ENCODE data around the gene NEK7. TPM values are rescaled to one million over a fixed set of nuclear protein-coding genes. Genes with fewer than 3 reads are reported as not detected.

NEK7 gene
- total and polyA plus RNA-seq, 2 of the 8 experiments (the other 6 are each of a cell fraction or from before 2014, with no cell fraction given) = 5.1 to 10.0 TPM

DNA sequence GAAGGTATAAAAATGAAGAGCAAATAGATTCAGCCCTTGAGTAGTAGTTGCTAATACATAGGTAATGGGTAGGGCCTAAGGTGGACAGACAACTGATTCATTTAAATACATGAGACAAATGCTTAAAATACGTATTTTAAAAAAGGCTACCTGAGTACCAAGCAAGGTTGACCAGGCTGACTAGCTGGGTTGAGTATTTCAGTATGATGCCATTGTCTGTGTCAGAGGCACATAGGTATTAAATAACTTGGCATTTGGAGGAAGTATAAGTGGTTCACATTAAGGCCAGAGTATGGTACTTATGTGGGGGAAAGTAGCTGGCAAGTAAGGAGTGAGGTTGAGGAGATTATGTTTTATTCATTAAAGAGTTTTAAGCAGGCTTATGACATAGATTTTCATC, 19.4 kb downstream of the NEK7 start (continued):
- TF ChIP-seq, protein P1, sequence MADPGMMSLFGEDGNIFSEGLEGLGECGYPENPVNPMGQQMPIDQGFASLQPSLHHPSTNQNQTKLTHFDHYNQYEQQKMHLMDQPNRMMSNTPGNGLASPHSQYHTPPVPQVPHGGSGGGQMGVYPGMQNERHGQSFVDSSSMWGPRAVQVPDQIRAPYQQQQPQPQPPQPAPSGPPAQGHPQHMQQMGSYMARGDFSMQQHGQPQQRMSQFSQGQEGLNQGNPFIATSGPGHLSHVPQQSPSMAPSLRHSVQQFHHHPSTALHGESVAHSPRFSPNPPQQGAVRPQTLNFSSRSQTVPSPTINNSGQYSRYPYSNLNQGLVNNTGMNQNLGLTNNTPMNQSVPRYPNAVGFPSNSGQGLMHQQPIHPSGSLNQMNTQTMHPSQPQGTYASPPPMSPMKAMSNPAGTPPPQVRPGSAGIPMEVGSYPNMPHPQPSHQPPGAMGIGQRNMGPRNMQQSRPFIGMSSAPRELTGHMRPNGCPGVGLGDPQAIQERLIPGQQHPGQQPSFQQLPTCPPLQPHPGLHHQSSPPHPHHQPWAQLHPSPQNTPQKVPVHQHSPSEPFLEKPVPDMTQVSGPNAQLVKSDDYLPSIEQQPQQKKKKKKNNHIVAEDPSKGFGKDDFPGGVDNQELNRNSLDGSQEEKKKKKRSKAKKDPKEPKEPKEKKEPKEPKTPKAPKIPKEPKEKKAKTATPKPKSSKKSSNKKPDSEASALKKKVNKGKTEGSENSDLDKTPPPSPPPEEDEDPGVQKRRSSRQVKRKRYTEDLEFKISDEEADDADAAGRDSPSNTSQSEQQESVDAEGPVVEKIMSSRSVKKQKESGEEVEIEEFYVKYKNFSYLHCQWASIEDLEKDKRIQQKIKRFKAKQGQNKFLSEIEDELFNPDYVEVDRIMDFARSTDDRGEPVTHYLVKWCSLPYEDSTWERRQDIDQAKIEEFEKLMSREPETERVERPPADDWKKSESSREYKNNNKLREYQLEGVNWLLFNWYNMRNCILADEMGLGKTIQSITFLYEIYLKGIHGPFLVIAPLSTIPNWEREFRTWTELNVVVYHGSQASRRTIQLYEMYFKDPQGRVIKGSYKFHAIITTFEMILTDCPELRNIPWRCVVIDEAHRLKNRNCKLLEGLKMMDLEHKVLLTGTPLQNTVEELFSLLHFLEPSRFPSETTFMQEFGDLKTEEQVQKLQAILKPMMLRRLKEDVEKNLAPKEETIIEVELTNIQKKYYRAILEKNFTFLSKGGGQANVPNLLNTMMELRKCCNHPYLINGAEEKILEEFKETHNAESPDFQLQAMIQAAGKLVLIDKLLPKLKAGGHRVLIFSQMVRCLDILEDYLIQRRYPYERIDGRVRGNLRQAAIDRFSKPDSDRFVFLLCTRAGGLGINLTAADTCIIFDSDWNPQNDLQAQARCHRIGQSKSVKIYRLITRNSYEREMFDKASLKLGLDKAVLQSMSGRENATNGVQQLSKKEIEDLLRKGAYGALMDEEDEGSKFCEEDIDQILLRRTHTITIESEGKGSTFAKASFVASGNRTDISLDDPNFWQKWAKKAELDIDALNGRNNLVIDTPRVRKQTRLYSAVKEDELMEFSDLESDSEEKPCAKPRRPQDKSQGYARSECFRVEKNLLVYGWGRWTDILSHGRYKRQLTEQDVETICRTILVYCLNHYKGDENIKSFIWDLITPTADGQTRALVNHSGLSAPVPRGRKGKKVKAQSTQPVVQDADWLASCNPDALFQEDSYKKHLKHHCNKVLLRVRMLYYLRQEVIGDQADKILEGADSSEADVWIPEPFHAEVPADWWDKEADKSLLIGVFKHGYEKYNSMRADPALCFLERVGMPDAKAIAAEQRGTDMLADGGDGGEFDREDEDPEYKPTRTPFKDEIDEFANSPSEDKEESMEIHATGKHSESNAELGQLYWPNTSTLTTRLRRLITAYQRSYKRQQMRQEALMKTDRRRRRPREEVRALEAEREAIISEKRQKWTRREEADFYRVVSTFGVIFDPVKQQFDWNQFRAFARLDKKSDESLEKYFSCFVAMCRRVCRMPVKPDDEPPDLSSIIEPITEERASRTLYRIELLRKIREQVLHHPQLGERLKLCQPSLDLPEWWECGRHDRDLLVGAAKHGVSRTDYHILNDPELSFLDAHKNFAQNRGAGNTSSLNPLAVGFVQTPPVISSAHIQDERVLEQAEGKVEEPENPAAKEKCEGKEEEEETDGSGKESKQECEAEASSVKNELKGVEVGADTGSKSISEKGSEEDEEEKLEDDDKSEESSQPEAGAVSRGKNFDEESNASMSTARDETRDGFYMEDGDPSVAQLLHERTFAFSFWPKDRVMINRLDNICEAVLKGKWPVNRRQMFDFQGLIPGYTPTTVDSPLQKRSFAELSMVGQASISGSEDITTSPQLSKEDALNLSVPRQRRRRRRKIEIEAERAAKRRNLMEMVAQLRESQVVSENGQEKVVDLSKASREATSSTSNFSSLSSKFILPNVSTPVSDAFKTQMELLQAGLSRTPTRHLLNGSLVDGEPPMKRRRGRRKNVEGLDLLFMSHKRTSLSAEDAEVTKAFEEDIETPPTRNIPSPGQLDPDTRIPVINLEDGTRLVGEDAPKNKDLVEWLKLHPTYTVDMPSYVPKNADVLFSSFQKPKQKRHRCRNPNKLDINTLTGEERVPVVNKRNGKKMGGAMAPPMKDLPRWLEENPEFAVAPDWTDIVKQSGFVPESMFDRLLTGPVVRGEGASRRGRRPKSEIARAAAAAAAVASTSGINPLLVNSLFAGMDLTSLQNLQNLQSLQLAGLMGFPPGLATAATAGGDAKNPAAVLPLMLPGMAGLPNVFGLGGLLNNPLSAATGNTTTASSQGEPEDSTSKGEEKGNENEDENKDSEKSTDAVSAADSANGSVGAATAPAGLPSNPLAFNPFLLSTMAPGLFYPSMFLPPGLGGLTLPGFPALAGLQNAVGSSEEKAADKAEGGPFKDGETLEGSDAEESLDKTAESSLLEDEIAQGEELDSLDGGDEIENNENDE (IDR thresholded peaks at IDR 0.05; ENCODE audit: insufficient replicate concordance, low read length) = no peak
- TF ChIP-seq TBP (IDR thresholded peaks at IDR 0.05; ENCODE audit: low read depth, low read length) (no peak), GABPA (IDR thresholded peaks at IDR 0.05; ENCODE audit: borderline replicate concordance, insufficient read depth, low read length) (no peak), POU5F1 (IDR thresholded peaks at IDR 0.05; ENCODE audit: low read depth, low read length) (no peak), BCL11A (IDR thresholded peaks at IDR 0.05; ENCODE audit: low read depth in 2 of 2, low read length in 2 of 2) (no peak), EP300 (IDR thresholded peaks at IDR 0.05; ENCODE audit: borderline replicate concordance in 1 of 2, low read depth in 2 of 2, low read length in 2 of 2) (no peak), RXRA (IDR thresholded peaks at IDR 0.05; ENCODE audit: insufficient read depth, low read depth, low read length) (no peak), KDM4A (IDR thresholded peaks at IDR 0.05; ENCODE audit: low read depth, low read length, severe bottlenecking) (no peak)

Measured in H1 (cell line).